GM19099 (cell line): ENCODE measurements around the gene DMD.

Source experiments
- POLR2A ChIP-seq: IDR thresholded peaks from 3 replicates; pipeline ENCODE4 v1.6.1; 2011; ENCODE audit warnings: low read depth; ENCODE audit not compliant: insufficient read length; ENCODE audit errors: extremely low read depth

Gene DMD

DNA sequence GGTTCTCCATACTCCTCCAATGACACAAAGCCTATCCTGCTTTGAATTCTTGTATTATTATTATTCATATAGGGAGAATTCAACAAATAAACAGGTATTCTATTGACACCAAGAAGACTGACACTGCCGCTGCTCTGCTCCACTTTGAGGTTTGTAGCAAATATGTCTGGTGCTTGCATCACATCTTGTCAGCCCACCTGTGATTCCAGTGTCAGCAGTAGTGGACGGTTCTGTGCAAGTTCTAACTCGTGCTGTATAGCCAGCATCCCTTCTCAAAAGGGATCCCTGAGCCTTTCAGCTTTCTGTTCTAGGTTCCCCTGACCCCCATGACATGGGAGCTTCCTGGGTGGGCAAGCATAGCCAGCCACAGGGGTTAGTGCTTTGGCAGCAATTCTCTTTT, 1843.5 kb downstream of the DMD start:
- TF ChIP-seq POLR2A, result no peak

DNA sequence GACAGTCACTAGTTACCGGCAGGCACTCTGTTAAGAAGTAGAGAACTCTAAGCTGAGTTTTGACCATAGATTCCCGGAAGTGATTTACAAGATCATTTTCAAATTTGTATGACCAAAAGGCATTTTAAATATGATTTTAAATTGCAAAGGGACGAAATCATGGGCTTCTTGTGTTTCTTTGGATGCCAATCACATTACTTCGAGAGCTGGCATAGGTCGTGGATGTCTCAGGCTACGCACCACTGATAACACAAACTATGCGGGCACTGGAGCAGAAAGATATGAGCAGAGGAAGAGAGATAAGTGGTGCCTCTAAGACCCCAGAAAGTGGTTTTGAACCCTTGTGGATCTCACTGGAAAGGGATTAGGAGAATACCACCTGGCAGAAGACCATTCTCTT, 1845.3 kb downstream of the DMD start:
- TF ChIP-seq POLR2A, result no peak

DNA sequence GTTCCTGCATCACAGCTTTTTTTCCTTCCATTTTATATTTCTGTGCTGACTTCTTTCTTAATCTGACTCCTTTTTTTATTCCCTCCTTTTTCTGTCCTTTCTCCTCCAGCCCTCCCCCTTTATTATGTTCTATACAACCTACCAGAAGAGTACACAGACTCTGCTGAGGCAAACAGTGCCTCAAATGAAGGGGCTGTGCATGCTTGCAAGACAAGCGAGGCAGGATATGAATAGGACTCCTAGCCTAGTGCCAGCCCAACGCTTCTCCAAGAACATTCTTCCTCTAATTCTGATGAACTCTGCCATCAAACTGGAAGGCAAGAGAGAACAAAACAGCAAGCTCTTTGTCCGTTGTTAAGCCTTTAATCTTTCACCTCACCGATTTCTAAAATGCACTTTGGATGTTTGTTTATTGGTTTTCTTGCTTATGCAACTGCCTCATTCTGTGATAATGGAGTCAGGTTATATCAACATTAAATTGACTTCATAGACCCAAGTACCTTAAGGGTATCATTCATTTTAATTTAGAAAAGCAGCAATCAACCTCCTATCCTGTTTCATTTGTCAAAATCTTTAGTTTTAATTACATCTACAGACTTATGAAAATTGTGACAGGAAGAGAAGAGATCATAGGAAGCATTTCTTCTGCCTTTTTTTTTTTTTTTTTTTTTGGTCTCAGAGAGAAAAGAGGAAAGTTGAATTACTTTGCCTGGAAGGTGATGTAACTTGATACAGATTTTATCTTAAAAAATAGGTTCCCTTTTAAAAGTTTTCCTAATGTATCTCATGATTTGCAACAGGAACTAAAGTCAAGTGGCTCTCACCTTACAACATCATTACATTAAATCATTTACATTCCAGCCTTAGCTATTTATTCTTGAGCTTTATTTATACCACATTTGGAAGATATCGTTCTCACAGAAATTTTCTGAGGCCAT, 1854.8 kb downstream of the DMD start:
- TF ChIP-seq POLR2A, result no peak

DNA sequence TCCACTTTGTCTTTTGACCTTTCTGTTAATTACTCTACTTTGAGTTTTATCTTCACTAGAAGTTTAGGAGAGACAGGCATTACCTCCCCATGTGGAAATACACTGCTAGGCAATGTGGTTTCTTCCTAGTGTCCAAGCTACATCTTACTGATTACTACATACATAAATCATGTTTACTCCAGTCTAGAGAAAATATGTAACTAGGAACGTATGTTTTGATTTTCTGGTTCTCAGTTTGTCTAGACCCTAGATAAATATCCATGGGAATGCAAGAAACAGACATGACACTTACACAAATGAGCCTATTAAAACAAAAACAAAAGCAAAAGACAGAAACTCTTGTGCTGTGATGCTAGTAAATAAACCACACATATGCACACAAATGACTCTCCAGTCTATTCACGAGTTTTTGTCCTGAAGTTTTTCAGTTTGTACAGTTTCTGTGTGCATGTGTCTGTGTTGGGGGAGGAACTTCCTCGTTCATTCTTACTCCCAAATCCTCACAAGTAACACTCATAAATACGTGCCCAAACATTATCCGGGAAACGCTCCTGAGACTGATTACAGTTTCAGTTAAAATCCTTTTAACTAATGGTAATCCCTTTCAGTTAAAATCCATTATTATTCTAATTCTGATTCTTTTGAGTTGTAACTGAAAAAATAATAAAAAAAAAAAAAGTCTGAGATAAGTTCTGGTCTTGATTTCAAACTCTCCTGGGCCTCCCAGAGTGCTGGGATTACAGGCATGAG, 1856.0 kb downstream of the DMD start:
- no peak for TF ChIP-seq POLR2A

DNA sequence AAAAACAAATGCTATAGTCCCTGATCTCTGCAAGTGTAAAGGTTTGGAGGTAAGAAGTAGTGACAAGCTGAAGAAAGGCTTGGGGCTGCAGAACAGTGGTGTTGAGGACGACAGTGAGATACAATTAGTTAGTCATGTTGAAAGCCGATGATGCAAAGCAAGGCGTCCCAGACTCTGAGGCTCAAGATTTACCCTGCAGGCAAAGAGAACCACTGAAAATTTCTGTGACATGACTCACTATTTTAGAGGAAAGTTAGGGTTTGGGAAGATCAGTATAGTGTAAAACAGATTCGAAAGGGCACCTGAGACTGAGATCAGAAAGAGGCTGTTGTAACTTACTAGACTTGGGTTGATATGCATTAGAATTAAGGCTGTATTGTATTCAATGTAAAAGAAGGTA, 1858.3 kb downstream of the DMD start:
- TF ChIP-seq POLR2A, result no peak

DNA sequence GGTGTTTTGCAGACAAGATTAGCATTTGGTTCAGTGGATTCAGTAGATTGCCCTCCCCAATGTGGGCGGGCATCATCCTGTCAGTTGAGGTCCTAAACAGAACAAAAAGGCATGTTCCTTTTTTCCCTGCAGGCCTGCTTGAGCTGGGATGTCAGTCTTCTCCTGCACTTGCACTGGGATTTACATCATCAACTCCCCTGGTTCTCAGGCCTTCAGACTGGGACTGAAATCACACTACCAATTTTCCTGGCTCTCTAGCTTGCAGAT, 1860.6 kb downstream of the DMD start:
- TF ChIP-seq POLR2A, result no peak

DNA sequence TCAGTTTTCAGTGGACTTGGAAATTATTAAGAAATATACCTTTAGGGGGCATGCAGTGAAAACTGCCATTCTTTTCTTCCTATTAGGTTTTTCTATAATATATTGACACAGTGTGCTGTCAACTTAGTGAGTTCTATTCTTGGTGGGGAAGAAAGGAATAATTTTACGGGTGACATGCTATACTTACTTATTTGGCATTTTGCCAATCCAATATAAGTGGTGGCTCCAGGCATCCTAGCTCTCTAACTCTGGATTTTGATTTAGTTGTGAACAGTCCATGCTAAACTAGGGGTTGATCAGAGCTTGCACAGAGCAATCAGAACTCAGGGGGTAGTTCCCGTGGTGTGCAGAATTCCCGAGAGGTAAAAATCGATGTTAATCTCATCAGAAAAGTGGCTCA, 1861.8 kb downstream of the DMD start:
- no peak for TF ChIP-seq POLR2A

DNA sequence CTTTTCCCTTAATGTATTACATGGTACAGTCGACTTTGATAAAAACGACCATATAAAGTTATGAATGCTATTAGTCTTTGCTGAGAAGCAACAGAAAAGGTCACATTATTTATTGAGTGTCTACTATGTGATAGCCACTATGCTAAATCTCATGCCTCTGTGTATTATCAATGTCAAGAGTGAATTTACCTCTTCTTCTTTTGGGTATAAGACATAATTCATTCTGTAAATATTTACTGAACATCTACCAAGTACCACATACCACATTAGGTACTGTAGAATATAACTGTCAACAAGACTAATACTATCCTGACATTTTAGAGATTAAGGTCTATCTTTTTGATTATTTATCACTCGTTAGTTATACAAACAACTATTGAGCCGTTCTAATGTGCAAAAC, 1870.8 kb downstream of the DMD start:
- TF ChIP-seq POLR2A, result no peak

DNA sequence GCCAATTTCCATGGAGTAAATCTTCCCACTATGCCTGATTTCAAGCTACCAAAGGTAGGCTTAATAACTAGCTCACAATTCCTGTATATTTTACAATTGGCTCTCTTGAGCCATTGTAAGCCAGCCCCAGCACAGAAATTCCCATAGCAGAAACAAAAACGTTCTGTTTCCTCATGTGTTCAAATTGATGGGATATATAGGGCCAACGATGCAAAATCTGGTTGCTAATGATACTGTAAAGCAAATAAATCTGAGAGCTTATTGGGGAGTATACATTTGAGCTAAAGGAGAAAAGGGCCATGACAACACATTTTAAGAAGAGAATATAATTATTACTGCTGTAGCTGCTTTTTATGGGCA, 1872.4 kb downstream of the DMD start:
- TF ChIP-seq POLR2A, result no peak

DNA sequence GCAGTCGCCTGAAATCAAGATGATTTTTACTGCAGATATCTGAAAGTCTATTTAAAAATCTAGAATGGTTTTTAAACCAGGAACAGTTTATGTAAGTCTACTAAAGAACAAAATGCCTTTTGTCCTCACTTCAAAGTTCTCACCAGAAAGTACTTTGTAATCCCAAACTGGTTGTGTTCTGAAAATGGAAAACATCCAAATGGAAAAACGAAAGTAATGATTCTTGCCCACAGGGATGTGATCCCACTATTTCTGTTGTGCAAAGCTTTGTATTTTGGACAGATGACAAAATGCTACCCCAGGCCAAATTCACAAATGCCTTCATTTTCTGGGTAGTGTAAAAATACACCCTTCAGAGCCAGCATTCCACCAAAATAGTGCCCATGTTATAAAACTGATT, 1874.0 kb downstream of the DMD start:
- TF ChIP-seq POLR2A, result no peak

DNA sequence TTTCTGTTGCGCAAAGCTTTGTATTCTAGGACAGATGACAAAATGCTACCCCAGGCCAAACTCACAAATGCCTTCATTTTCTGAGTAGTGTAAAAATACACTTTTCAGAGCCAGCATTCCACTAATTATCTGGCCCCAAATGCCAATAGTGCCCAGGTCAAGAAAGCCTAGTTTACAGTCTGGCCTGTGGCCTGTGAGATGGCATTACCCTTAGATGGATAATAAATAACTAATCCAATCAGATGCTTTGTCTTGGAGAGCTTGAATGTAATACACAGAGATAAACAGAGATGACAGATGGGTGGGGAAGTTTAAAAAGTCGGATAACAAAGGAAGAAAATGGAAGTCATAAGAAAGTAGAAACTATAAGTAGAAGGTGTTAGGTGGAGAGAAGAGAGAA, 1874.9 kb downstream of the DMD start:
- no peak for TF ChIP-seq POLR2A

DNA sequence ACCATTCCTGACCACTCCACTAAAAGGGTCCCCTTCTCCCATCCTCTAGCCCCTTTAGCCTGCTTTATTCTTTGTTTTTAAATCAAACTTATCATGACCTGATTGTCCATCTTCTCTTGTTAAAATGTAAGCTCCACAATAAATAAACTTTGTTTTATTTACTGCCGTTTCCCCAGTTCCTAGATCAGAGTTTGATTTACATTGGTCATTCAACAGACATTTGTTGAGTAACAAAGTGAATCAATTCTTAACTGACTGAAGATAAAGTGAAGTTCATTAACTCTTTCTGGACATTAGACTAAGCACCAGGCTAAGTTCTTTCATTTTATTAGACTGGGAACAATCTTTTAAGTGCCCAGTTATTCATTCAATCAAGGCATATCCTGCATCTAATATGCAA, 1876.4 kb downstream of the DMD start:
- no peak for TF ChIP-seq POLR2A

DNA sequence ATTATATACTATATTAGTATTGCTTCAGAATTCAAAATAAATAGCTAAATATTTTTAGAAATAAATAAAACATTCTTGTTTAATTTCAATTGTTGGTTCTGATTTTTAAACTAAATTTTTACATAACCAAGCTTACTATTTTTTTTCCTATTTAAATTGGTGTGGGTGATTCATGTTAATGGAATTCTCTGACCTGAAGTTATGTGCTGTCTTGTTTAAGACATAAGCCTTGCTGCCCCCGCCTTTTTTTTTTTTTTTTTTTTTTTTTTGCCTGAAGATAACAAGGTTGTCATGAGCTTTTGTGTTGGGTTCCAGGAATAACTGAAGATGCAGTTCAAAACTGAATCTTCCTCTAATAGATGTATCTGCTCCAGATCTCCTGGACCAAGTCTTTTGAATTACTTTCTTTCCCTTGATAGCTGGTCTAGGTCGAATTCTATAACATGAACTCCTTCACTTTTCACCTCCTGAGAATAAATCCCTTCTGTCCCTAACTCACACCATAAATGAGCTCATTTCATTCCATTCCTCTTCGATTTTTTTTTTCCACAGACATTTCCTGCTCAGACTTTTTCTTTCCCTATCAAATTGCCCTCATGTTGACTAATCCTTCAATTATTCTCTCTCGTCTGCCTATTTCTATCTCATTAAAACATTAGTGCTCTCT, 1878.1 kb downstream of the DMD start:
- TF ChIP-seq POLR2A, result no peak

DNA sequence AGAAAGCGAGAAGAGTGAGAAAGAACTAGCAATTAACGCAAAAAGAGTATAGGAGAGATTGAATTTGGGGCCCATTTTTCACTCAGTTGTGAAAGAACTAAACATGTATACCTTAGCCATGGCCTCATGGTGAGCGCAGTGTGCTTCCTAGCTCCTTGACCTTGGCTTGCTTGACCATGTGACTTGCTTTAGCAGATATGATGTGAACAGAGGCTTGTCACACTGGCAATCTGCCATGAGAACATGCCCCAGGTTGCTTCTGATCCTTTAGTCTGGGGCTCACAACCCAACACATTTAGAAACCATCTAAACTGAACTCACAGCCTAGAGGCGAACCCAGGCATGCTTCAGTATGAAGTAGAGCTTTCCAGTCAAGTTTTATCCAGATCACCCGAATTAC, 1879.4 kb downstream of the DMD start:
- no peak for TF ChIP-seq POLR2A

DNA sequence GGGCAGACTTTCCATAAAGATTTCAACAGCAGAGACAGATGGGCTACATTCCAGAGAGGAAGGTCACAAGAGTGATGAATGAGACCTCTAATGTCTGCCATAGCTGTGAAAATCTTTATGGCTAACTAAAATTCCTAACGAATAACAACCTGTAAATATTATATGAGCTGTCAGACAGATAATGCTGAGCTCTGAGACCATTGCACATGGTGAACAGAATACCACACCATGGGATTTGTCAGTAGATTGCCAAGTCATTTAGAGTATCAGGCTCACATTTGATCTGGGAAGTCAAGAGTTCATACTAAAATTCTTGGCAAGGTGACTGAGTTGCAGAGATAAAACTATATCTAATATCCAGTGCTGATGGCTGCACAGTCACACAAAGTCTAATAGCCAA, 1880.3 kb downstream of the DMD start:
- TF ChIP-seq POLR2A, result no peak

DNA sequence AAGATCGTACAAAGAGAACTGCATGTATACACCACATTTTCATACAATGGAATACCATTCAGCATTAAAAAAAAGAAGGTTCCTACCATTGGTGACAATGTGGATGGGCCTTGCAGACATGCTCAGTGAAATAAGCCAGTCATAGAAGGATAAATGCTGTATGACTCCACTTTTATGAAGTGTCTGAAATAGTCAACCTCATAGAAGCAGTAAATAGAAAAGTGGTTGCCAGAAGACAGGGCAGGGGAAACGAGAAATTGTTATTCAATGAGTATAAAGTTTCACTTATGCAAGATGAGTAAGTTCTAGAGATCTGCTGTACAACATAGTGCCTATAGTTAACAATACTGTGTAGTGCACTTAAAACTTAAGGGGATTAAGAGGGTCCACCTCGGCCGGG, 1882.1 kb downstream of the DMD start:
- no peak for TF ChIP-seq POLR2A
